GM12864 (cell line): ENCODE measurements around the gene RPL18.

ENCODE experiments used
- DNase-seq: peaks from one replicate; pipeline ENCODE4 v3.0.0-alpha.2; 2011; ENCODE audit warnings: low read depth
- H3K4me3 ChIP-seq: 2 replicates; pipeline ENCODE4 v1.5.1; 2011; ENCODE audit warnings: mild to moderate bottlenecking, low read depth, low read length, control low read depth
- TF ChIP-seq, protein P1 (sequence below): IDR thresholded peaks from 2 replicates; pipeline ENCODE4 v1.5.1; 2011; ENCODE audit warnings: low read depth, mild to moderate bottlenecking, moderate library complexity, low read length, control low read depth, inconsistent platforms; ENCODE audit errors: missing control alignments

Gene RPL18

DNA sequence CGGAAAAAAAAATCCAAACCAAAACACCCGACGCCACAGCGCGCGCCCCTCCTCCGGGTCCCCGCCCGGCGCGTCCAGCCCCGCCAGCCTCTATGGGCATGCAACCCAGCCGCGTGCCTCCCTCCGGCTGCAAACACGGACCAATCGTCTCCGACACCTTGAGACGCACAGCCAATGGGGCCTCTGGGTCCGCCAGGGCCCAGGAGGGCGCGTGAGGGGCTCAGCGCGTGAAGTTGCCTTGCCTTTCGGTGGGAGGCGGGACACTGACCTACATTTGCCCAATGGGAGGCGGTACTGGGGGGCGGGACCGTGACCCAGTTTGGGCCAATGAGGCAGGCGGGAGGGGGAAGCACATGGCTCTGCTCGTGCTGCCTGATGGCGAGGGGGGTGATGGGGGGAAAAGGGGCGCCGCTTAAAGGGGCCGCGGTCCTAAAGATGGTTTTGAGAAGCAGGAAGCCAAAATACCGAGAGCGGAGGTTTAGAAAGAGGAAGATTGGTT lies 18.5 kb upstream of the RPL18 start:
- peak; percentile 97 for DNase-seq
- peak overlapping the region; percentile 64 for H3K4me3 ChIP-seq
- TF ChIP-seq, protein P1, sequence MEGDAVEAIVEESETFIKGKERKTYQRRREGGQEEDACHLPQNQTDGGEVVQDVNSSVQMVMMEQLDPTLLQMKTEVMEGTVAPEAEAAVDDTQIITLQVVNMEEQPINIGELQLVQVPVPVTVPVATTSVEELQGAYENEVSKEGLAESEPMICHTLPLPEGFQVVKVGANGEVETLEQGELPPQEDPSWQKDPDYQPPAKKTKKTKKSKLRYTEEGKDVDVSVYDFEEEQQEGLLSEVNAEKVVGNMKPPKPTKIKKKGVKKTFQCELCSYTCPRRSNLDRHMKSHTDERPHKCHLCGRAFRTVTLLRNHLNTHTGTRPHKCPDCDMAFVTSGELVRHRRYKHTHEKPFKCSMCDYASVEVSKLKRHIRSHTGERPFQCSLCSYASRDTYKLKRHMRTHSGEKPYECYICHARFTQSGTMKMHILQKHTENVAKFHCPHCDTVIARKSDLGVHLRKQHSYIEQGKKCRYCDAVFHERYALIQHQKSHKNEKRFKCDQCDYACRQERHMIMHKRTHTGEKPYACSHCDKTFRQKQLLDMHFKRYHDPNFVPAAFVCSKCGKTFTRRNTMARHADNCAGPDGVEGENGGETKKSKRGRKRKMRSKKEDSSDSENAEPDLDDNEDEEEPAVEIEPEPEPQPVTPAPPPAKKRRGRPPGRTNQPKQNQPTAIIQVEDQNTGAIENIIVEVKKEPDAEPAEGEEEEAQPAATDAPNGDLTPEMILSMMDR = no peak

DNA sequence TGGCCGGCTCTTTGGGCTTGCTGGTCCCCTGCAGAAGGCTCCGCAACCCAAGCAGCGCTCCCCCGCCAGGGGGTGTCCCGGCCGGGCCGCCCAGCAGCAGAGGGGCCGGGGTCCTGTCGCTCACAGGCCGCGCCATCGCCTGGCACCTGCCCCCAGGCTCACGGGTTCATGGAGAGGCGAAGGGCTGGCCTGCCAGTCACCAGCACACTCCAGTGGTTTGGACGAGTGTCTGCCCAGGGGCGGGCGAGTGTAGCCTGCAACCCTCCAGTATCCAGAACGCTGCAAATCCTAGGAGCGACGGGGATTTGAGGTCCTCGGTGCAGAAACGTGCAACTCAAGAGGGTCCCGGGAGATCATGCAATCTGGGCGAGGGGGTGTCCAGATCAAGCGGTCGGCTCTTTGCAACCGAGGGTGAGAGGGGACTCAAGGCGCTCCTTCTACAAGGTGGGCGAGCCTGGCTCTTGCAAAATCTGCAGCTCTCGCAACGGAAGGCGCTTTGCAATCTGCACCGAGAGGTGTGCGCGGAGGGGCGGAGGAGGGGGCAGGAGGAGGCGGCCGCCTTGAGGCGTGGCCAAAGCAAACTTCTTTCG lies 18.0 kb upstream of the RPL18 start, which contains the start of gene DBP:
DBP (minus strand) TSS at position 521 of the 590 bp plus-strand sequence; CDS start at position 136, 385 bp downstream.
- TF ChIP-seq, protein P1 = peak; percentile 29
- no peak for DNase-seq
- H3K4me3 ChIP-seq = peak within 1 kb of the TSS; percentile 64

DNA sequence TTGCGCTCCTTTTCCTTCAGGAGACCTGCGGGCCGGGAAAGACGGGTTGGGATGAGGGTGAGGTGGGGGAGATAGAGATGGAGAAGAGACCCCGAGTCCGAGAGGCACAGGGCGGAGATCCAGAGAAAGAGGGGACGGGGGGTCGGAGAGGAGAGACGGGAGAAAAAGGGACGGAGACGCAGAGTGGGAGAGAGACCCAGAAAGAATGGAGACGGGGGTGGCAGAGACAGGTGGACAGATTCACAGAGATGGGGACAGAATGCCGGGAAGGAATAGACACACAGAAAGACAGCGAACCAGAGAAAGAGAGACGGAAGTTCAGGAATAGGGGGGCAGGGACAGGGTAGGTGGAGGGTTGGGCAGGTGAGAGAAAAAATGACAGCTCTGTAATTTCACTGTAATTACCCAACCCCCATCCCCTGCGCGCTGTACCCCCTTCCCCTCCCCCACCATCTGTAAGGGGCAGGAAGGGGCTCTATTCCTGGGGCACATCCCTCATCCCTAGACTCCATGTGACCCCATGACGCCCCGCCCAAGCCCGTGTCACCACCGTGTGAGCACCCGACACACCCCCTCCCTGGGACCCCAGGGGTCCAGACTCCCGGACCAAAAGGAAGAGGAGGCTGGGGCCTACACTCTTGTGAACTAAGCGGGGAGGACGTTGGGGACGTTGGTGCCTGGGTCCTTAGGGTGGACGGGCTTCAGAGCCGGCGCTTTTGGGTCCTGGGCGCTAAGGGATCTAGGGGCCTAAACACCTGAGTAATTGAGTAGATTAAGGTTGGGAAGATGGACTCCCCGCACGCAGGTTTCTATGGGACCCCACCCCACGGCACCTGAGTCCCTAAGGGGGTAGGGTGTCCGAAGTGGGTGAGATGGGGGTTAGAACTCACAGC lies 17.2 kb upstream of the RPL18 start:
- TF ChIP-seq, protein P1 = no peak
- peak overlapping the region; percentile 64 for H3K4me3 ChIP-seq
- no peak for DNase-seq

DNA sequence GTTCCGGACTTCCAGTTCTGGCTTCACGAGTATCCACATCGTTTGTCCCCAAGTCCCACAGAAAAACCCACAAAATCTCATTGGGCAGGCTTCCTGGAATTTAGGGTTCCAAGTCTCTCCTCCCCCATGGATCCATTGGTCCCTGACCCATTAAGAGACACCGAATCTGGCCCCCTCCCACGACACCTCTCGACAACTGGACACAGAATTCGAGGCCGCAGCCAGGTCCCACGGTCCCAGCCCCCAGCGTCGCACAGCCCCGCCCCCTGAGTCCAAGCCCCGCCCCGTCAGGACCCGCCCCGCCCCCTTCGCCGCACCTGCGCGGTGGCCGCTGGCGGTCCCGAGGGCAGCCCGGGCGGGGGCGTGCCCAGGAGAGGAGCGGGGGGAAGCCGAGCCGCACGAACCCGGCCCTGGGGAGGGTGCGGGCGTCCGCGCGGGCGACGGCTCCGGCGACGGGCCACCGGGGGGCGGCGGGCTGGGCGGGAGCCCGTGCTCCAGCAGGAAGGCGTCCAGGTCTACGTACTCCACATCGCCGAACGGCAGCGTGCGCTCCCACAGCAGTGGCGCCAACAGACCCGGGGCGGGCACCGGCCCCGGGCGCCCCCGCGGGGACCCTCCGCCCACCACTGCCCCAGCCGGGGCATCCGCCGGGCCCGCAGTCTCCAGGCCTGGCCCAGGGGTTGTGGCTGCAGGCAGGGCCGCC lies 16.4 kb upstream of the RPL18 start:
- peak overlapping the region; percentile 64 for H3K4me3 ChIP-seq
- no peak for DNase-seq
- TF ChIP-seq, protein P1 = no peak

DNA sequence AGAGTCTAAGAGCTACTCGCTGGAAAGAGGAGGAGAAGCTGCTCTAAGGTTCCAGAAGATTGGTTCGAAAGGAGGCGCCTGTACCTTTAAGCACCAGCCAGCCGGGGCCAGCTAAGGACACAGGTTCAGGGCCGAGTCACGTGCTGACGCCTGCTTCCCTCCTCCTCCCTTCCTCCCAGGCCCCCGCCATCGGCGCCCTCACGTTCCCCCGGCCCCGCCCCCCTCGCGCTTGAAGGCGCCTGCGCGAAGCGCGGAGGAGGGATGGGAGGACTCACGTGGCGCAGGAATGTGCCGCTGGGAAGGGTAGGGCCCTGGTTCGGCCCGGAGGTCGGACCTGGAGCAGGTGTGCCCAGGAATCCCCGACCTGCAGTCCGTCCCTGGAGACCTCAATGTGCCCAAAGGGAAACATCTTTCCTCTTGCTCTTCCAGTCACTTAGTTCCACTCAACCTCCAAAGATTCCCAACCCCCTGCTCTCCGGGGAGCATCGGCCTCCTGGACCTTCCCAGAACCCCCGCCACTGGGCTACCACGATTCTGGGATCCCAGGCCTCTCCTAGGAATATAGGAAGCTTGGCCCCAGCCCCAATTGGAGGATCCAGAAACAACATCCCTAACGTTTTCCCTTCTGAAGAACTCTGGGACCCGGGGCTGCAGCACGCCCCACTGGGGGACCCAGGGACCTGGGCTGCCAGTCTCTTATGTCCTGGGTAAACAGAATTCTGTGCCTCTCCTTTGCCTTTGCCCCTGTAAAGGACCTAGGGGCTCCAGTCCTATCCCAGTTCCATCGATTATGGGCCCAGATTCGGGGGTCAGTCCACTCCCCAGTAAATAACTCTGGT lies 15.7 kb upstream of the RPL18 start:
- TF ChIP-seq, protein P1 = no peak
- H3K4me3 ChIP-seq = peak overlapping the region; percentile 50
- DNase-seq = peak; percentile 92

DNA sequence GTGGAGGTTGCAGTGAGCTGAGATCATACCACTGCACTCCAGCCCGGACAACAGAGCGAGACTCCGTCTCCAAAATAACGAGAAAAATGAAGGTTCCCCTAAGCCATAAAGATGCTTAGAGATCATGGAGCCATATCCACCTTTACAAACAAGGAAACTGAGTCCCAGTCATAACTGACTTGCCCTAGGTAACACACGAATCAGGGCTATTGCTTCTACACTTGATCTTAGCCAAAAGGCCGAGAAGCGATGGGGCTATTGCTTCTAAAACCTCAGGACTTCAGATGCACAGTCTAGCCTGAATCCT lies 15.0 kb upstream of the RPL18 start:
- H3K4me3 ChIP-seq = peak overlapping the region; percentile 50
- DNase-seq = no peak
- TF ChIP-seq, protein P1 = no peak
